Spleen (tissue), 7 donors: ENCODE results near the gene DENND2D.

ENCODE experiments used
- POLR2A ChIP-seq, 3 donors: fragments of 450-650 bp; IDR thresholded peaks; one replicate each; pipeline ENCODE4 v1.5.1; 2017; ENCODE audit warnings: antibody characterized with exemption in 3 of 3, mild to moderate bottlenecking in 1 of 3
- TF ChIP-seq, protein P1 (sequence below), 11 experiments: fragments of 200-600 bp in 7 of 11; fragments of 450-650 bp in 4 of 11; sonication (generic) in 4 of 11; IDR thresholded peaks in 8 of 11; conservative IDR thresholded peaks in 3 of 11; 1 replicate in 7 of 11; 2 replicates in 4 of 11; pipeline versions ENCODE4 v1.4.0 to v1.8.0; 2016 to 2021; ENCODE audit warnings: antibody characterized with exemption in 11 of 11, inconsistent platforms in 4 of 11, mild to moderate bottlenecking in 1 of 11
- donor health status: DM: no; HTN: no; CAD: no; lungs with moderate emphysema.
- donor health status: DM: no; HTN: no; CAD: no.
- donor health status: DM: no; HTN: no; CAD: no.

- TF ChIP-seq, protein P1, sequence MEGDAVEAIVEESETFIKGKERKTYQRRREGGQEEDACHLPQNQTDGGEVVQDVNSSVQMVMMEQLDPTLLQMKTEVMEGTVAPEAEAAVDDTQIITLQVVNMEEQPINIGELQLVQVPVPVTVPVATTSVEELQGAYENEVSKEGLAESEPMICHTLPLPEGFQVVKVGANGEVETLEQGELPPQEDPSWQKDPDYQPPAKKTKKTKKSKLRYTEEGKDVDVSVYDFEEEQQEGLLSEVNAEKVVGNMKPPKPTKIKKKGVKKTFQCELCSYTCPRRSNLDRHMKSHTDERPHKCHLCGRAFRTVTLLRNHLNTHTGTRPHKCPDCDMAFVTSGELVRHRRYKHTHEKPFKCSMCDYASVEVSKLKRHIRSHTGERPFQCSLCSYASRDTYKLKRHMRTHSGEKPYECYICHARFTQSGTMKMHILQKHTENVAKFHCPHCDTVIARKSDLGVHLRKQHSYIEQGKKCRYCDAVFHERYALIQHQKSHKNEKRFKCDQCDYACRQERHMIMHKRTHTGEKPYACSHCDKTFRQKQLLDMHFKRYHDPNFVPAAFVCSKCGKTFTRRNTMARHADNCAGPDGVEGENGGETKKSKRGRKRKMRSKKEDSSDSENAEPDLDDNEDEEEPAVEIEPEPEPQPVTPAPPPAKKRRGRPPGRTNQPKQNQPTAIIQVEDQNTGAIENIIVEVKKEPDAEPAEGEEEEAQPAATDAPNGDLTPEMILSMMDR (IDR thresholded peaks at IDR 0.05 in 8 of 11, conservative IDR thresholded peaks at IDR 0.05 in 3 of 11): no peak
- TF ChIP-seq POLR2A (IDR thresholded peaks at IDR 0.05): no peak
Observed at GRCh38 chr1:111214074-111214801, 13.8 kb upstream of the DENND2D start.
